AG04449 (cell line): ENCODE results near the gene ZSWIM8.
A peak's percentile ranks its signal among the peaks of the same experiment; 100 is the strongest.

Source experiments
- CTCF ChIA-PET: fragments of 350-600 bp; formaldehyde crosslinking; extraction: SDS; loops from one replicate; lab custom pipeline; 2021; ENCODE audit warnings: antibody characterized with exemption; lab: Yijun Ruan, JAX
- POLR2A ChIA-PET: fragments of 400-600, 350-600 bp; formaldehyde crosslinking; extraction: SDS; loops from one replicate; lab custom pipeline; 2020; ENCODE audit warnings: antibody characterized with exemption, inconsistent platforms; lab: Yijun Ruan, JAX
- DNase-seq: peaks from one replicate; pipeline ENCODE4 v3.0.0-alpha.2; 2010; ENCODE audit warnings: low read depth, low spot score
- H3K4me3 ChIP-seq: 2 replicates; pipeline ENCODE4 v1.5.1; 2011; ENCODE audit warnings: low read depth, mild to moderate bottlenecking, control low read depth, low read length
- CTCF ChIP-seq: IDR thresholded peaks from one replicate; pipeline ENCODE4 v1.5.1; 2011; ENCODE audit warnings: mild to moderate bottlenecking, moderate library complexity, low read length, control low read depth, inconsistent platforms; ENCODE audit not compliant: insufficient read depth; ENCODE audit errors: missing control alignments

The ZSWIM8 gene

GRCh38 chr10:73772281-73773151, 12.9 kb upstream of the ZSWIM8 start:
- H3K4me3 ChIP-seq, result peak overlapping the region; percentile 79
- DNase-seq, result peak; percentile 19
- TF ChIP-seq CTCF, result no peak
- POLR2A ChIA-PET, result interaction anchor here (0.6 to 3.3 kb wide), 7 partner anchors 9 to 50 kb away, joined by 3 to 25 read pairs (median 4); partner anchors contain the start of genes CHCHD1, SEC24C and ZSWIM8
- CTCF ChIA-PET, result interaction anchor here (0.9 to 5.3 kb wide), 9 partner anchors 9 to 243 kb away, joined by 3 to 34 read pairs (median 3); partner anchors contain the start of genes CHCHD1 and ZSWIM8

- H3K4me3 ChIP-seq, result peak overlapping the region; percentile 79
- CTCF ChIA-PET, result interaction anchor here (1.0 to 5.3 kb wide), 9 partner anchors 8 to 243 kb away, joined by 3 to 34 read pairs (median 5); partner anchors contain the start of genes CHCHD1 and ZSWIM8
- no peak for DNase-seq
- TF ChIP-seq CTCF, result no peak
- POLR2A ChIA-PET, result interaction anchor here (1.8 to 3.3 kb wide), 3 partner anchors 8 to 13 kb away, joined by 4 to 25 read pairs (median 14); partner anchors contain the start of genes CHCHD1 and ZSWIM8
Measured at GRCh38 chr10:73773152-73773879, 12.1 kb upstream of the ZSWIM8 start.

GRCh38 chr10:73774637-73775036, 10.8 kb upstream of the ZSWIM8 start:
- DNase-seq, result no peak
- POLR2A ChIA-PET, result no interaction called here

GRCh38 chr10:73779018-73779417, 6.4 kb upstream of the ZSWIM8 start:
- TF ChIP-seq CTCF, result no peak
- no peak overlapping the region for H3K4me3 ChIP-seq
- CTCF ChIA-PET, result interaction anchor here (0.8 to 3.2 kb wide), 3 partner anchors 89 to 102 kb away, joined by 3 to 12 read pairs (median 4); no protein-coding TSS in a partner anchor
- DNase-seq, result no peak
- POLR2A ChIA-PET, result interaction anchor here (0.7 to 1.0 kb wide), 2 partner anchors 9 to 58 kb away, joined by 4 to 7 read pairs; no protein-coding TSS in a partner anchor

More at GRCh38 chr10:73774637-73775036, 10.8 kb upstream of the ZSWIM8 start:
- TF ChIP-seq CTCF, result no peak
- peak overlapping the region; percentile 79 for H3K4me3 ChIP-seq
- CTCF ChIA-PET, result interaction anchor here (0.7 to 5.3 kb wide), 6 partner anchors 8 to 166 kb away, joined by 3 to 34 read pairs (median 4); no protein-coding TSS in a partner anchor

GRCh38 chr10:73779539-73780197, 5.7 kb upstream of the ZSWIM8 start:
- TF ChIP-seq CTCF, result no peak
- H3K4me3 ChIP-seq, result no peak overlapping the region
- ChIA-PET CTCF (interaction anchor here (0.8 kb wide), 1 partner anchor 31 kb away, joined by 3 read pairs; no protein-coding TSS in a partner anchor), POLR2A (interaction anchor here (0.7 to 3.3 kb wide), 3 partner anchors 7 to 59 kb away, joined by 4 to 25 read pairs (median 7); a partner anchor contains a TSS)
- DNase-seq, result no peak
